ENCODE results near the gene UNC119B. TPM values are rescaled to one million over a fixed set of nuclear protein-coding genes. Genes with fewer than 3 reads are reported as not detected.

The UNC119B gene
- total and polyA plus RNA-seq, 2 experiments from 2014 or later, result 9.9 to 51.3 TPM

DNA sequence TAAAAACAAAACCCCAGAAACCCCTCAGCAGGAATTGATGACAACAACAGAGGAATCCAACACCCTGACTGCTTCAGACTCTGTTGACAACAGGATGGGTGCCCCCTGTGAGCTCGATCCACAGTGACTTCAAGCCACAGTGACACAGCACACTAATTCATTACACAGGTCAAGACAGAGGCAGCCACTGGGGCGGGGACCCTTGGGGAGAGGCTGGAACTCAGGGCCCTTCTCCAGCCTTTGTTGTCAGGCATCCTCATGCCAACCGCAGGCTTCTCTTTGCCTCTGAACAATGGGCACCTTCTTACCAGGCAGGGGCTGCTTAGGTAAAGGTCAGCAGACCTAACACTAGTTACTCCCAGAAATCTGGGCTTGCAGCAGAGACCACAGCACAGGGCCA lies 53.0 kb downstream of the UNC119B start:
- TF ChIP-seq, protein P1, sequence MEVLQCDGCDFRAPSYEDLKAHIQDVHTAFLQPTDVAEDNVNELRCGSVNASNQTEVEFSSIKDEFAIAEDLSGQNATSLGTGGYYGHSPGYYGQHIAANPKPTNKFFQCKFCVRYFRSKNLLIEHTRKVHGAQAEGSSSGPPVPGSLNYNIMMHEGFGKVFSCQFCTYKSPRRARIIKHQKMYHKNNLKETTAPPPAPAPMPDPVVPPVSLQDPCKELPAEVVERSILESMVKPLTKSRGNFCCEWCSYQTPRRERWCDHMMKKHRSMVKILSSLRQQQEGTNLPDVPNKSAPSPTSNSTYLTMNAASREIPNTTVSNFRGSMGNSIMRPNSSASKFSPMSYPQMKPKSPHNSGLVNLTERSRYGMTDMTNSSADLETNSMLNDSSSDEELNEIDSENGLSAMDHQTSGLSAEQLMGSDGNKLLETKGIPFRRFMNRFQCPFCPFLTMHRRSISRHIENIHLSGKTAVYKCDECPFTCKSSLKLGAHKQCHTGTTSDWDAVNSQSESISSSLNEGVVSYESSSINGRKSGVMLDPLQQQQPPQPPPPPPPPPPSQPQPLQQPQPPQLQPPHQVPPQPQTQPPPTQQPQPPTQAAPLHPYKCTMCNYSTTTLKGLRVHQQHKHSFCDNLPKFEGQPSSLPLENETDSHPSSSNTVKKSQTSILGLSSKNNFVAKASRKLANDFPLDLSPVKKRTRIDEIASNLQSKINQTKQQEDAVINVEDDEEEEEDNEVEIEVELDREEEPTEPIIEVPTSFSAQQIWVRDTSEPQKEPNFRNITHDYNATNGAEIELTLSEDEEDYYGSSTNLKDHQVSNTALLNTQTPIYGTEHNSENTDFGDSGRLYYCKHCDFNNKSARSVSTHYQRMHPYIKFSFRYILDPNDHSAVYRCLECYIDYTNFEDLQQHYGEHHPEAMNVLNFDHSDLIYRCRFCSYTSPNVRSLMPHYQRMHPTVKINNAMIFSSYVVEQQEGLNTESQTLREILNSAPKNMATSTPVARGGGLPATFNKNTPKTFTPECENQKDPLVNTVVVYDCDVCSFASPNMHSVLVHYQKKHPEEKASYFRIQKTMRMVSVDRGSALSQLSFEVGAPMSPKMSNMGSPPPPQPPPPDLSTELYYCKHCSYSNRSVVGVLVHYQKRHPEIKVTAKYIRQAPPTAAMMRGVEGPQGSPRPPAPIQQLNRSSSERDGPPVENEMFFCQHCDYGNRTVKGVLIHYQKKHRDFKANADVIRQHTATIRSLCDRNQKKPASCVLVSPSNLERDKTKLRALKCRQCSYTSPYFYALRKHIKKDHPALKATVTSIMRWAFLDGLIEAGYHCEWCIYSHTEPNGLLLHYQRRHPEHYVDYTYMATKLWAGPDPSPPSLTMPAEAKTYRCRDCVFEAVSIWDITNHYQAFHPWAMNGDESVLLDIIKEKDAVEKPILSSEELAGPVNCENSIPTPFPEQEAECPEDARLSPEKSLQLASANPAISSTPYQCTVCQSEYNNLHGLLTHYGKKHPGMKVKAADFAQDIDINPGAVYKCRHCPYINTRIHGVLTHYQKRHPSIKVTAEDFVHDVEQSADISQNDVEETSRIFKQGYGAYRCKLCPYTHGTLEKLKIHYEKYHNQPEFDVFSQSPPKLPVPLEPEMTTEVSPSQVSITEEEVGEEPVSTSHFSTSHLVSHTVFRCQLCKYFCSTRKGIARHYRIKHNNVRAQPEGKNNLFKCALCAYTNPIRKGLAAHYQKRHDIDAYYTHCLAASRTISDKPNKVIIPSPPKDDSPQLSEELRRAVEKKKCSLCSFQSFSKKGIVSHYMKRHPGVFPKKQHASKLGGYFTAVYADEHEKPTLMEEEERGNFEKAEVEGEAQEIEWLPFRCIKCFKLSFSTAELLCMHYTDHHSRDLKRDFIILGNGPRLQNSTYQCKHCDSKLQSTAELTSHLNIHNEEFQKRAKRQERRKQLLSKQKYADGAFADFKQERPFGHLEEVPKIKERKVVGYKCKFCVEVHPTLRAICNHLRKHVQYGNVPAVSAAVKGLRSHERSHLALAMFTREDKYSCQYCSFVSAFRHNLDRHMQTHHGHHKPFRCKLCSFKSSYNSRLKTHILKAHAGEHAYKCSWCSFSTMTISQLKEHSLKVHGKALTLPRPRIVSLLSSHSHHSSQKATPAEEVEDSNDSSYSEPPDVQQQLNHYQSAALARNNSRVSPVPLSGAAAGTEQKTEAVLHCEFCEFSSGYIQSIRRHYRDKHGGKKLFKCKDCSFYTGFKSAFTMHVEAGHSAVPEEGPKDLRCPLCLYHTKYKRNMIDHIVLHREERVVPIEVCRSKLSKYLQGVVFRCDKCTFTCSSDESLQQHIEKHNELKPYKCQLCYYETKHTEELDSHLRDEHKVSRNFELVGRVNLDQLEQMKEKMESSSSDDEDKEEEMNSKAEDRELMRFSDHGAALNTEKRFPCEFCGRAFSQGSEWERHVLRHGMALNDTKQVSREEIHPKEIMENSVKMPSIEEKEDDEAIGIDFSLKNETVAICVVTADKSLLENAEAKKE (CRISPR knock-in tag; IDR thresholded peaks at IDR 0.05), result no peak
- no peak for TF ChIP-seq EZH2phosphoT487 (IDR thresholded peaks at IDR 0.05; ENCODE audit: unreplicated experiment)
- TF ChIP-seq, protein P2, sequence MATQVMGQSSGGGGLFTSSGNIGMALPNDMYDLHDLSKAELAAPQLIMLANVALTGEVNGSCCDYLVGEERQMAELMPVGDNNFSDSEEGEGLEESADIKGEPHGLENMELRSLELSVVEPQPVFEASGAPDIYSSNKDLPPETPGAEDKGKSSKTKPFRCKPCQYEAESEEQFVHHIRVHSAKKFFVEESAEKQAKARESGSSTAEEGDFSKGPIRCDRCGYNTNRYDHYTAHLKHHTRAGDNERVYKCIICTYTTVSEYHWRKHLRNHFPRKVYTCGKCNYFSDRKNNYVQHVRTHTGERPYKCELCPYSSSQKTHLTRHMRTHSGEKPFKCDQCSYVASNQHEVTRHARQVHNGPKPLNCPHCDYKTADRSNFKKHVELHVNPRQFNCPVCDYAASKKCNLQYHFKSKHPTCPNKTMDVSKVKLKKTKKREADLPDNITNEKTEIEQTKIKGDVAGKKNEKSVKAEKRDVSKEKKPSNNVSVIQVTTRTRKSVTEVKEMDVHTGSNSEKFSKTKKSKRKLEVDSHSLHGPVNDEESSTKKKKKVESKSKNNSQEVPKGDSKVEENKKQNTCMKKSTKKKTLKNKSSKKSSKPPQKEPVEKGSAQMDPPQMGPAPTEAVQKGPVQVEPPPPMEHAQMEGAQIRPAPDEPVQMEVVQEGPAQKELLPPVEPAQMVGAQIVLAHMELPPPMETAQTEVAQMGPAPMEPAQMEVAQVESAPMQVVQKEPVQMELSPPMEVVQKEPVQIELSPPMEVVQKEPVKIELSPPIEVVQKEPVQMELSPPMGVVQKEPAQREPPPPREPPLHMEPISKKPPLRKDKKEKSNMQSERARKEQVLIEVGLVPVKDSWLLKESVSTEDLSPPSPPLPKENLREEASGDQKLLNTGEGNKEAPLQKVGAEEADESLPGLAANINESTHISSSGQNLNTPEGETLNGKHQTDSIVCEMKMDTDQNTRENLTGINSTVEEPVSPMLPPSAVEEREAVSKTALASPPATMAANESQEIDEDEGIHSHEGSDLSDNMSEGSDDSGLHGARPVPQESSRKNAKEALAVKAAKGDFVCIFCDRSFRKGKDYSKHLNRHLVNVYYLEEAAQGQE (IDR thresholded peaks at IDR 0.05; ENCODE audit: unreplicated experiment), result no peak
- TF ChIP-seq, protein P3, sequence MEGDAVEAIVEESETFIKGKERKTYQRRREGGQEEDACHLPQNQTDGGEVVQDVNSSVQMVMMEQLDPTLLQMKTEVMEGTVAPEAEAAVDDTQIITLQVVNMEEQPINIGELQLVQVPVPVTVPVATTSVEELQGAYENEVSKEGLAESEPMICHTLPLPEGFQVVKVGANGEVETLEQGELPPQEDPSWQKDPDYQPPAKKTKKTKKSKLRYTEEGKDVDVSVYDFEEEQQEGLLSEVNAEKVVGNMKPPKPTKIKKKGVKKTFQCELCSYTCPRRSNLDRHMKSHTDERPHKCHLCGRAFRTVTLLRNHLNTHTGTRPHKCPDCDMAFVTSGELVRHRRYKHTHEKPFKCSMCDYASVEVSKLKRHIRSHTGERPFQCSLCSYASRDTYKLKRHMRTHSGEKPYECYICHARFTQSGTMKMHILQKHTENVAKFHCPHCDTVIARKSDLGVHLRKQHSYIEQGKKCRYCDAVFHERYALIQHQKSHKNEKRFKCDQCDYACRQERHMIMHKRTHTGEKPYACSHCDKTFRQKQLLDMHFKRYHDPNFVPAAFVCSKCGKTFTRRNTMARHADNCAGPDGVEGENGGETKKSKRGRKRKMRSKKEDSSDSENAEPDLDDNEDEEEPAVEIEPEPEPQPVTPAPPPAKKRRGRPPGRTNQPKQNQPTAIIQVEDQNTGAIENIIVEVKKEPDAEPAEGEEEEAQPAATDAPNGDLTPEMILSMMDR (conservative IDR thresholded peaks at IDR 0.05; ENCODE audit: low read depth in 2 of 2), result no peak
- TF ChIP-seq POLR2AphosphoS5 (IDR thresholded peaks at IDR 0.05; ENCODE audit: low read depth), result no peak
- TF ChIP-seq, protein P4, sequence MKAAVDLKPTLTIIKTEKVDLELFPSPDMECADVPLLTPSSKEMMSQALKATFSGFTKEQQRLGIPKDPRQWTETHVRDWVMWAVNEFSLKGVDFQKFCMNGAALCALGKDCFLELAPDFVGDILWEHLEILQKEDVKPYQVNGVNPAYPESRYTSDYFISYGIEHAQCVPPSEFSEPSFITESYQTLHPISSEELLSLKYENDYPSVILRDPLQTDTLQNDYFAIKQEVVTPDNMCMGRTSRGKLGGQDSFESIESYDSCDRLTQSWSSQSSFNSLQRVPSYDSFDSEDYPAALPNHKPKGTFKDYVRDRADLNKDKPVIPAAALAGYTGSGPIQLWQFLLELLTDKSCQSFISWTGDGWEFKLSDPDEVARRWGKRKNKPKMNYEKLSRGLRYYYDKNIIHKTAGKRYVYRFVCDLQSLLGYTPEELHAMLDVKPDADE (IDR thresholded peaks at IDR 0.05), result no peak
- TF ChIP-seq JUNB (IDR thresholded peaks at IDR 0.05; ENCODE audit: unreplicated experiment), result no peak
- TF ChIP-seq NANOG (IDR thresholded peaks at IDR 0.05; ENCODE audit: borderline replicate concordance), result no peak
- TF ChIP-seq ZNF114 (CRISPR knock-in tag; IDR thresholded peaks at IDR 0.05), result no peak
- no peak for TF ChIP-seq EZH2 (IDR thresholded peaks at IDR 0.05; ENCODE audit: low read depth, unreplicated experiment)
- TF ChIP-seq CREB1 (CRISPR knock-in tag; IDR thresholded peaks at IDR 0.05; ENCODE audit: low read depth), result no peak
- no peak for TF ChIP-seq STAT1 (IDR thresholded peaks at IDR 0.05; ENCODE audit: unreplicated experiment)
- no peak for DNase-seq (ENCODE audit: low spot score)

More for the DNA sequence above, 53.0 kb downstream of the UNC119B start:
- H4K20me1 ChIP-seq (replicated peaks; ENCODE audit: insufficient read depth), result no peaks in the 10 kb centered on the region
- Mint-ChIP-seq H3K9me3 (no peaks in the 10 kb centered on the region), H3K27me3 (ENCODE audit: insufficient read depth, low read depth, poor library complexity) (peaks cover 8% of the 10 kb centered on the region), H3K4me3 (no peak overlapping the region), H3K36me3 (ENCODE audit: low read depth) (peaks cover 53% of the 10 kb centered on the region), H3K4me1 (peaks cover 22% of the 10 kb centered on the region), H3K27ac (peak overlapping the region; percentile 62; the same call in 1 of the 2 replicates)
- no peaks in the 10 kb centered on the region for H3K27me3 ChIP-seq (ENCODE audit: insufficient read depth)
- no peaks in the 10 kb centered on the region for H3K9me2 ChIP-seq (ENCODE audit: insufficient read depth)
- no peaks in the 10 kb centered on the region for H3F3A ChIP-seq (replicated peaks; ENCODE audit: low read depth)
- no peak overlapping the region for H2AFZ ChIP-seq
- no peaks in the 10 kb centered on the region for H3K79me2 ChIP-seq (replicated peaks; ENCODE audit: insufficient read depth)
- no peak overlapping the region for H3K27ac ChIP-seq (ENCODE audit: low read depth)
- no peak for ATAC-seq
- peaks cover 3% of the 10 kb centered on the region; the same call in 1 of the 2 replicates for H3K36me3 ChIP-seq (ENCODE audit: insufficient read depth)
- no peak overlapping the region for H3K4me2 ChIP-seq
- peaks cover 5% of the 10 kb centered on the region; the same call in 1 of the 2 replicates for H3K4me1 ChIP-seq (ENCODE audit: insufficient read depth)
- no peak overlapping the region for H3K4me3 ChIP-seq
